ENCODE results near the gene NBEAL2.

Gene NBEAL2

DNA sequence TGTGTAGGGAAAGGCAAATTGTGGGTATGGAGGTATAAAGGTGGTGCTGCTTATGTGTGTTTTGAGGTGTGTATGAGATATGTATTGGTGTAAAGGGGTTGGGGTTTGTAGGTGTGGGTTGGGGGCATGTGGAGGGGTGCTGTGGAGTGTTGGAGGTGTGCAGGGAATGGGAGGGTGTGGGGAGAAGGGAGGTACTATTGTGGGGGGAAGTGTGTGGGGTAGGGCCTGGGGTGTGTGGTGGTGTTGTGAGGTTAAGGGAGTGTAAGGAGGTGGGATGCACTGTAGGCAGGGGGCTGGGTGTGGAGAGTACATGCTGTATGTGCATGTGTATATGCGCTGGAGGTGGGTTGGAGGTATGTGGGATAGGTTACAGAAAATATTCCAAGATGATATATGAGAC, 18.6 kb upstream of the NBEAL2 start (continued):
- TF ChIP-seq ZFHX2 (tag by site-specific recombination; conservative IDR thresholded peaks at IDR 0.05), result peak; percentile 90
- TF ChIP-seq ZNF701 (tag by site-specific recombination; IDR thresholded peaks at IDR 0.05), result no peak
- TF ChIP-seq ZNF600 (tag by site-specific recombination; IDR thresholded peaks at IDR 0.05), result peak; percentile 35; the same call in 1 of the 2 replicates
- TF ChIP-seq, protein P1, sequence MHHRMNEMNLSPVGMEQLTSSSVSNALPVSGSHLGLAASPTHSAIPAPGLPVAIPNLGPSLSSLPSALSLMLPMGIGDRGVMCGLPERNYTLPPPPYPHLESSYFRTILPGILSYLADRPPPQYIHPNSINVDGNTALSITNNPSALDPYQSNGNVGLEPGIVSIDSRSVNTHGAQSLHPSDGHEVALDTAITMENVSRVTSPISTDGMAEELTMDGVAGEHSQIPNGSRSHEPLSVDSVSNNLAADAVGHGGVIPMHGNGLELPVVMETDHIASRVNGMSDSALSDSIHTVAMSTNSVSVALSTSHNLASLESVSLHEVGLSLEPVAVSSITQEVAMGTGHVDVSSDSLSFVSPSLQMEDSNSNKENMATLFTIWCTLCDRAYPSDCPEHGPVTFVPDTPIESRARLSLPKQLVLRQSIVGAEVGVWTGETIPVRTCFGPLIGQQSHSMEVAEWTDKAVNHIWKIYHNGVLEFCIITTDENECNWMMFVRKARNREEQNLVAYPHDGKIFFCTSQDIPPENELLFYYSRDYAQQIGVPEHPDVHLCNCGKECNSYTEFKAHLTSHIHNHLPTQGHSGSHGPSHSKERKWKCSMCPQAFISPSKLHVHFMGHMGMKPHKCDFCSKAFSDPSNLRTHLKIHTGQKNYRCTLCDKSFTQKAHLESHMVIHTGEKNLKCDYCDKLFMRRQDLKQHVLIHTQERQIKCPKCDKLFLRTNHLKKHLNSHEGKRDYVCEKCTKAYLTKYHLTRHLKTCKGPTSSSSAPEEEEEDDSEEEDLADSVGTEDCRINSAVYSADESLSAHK (tag by site-specific recombination; IDR thresholded peaks at IDR 0.05), result no peak

GRCh38 chr3:46962427-46962826, 17.0 kb upstream of the NBEAL2 start:
- Histone ChIP-seq H3K4me1 (ENCODE audit: control insufficient read depth, insufficient read depth, low read length) (no peaks in the 10 kb centered on the region), H3K4me3 (ENCODE audit: low read depth, low read length) (no peak overlapping the region), H3K27ac (ENCODE audit: extremely low read depth, low read depth, low read length) (no peak overlapping the region), H3K36me3 (ENCODE audit: control insufficient read depth in 2 of 2, insufficient read depth in 1 of 2, low read length in 2 of 2) (peaks cover 0 to 21% of the 10 kb centered on the region in 2 experiments; a peak in 1 of 3 replicates), H3K9me3 (ENCODE audit: control insufficient read depth, insufficient read depth, low read depth, low read length) (no peaks in the 10 kb centered on the region)
- no peak for TF ChIP-seq ZNF169 (tag by site-specific recombination; IDR thresholded peaks at IDR 0.05)
- TF ChIP-seq ZNF140 (tag by site-specific recombination; IDR thresholded peaks at IDR 0.05), result 0 out of 2 replicates have a peak, but pooled peaks have one; percentile 51
- no peak for TF ChIP-seq ZNF266 (tag by site-specific recombination; IDR thresholded peaks at IDR 0.05; ENCODE audit: low read depth)
- no peak for TF ChIP-seq ZNF792 (tag by site-specific recombination; IDR thresholded peaks at IDR 0.05)
- no peak for TF ChIP-seq ZSCAN18 (tag by site-specific recombination; IDR thresholded peaks at IDR 0.05)
- ChIA-PET POLR2A (no interaction called here), CTCF (no interaction called here)

DNA sequence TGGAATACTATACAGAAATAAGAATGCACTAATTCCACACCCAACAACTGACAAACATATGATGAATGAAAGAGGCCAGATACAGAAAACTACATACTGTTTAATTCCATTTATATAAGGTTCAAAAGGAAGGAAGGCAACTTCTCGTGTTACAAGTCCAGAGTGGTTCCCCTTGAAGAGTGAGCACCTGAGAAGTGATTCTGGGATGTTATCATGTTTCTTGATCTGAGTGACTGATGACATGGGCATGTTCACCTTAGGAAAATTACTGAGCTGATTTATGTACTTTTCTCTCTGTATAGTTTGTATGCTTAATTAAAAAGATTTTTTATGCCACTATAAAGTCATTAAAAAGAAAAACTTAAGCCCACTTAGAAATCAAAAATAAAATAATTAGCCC, 16.5 kb upstream of the NBEAL2 start:
- POLR2A ChIA-PET, result no interaction called here
- CTCF ChIA-PET, result no interaction called here
- Histone ChIP-seq H3K4me3 (ENCODE audit: low read depth, low read length) (no peak overlapping the region), H3K36me3 (ENCODE audit: control insufficient read depth in 2 of 2, insufficient read depth in 1 of 2, low read length in 2 of 2) (peaks cover 0 to 27% of the 10 kb centered on the region in 2 experiments; a peak in 1 of 3 replicates), H3K9me3 (ENCODE audit: control insufficient read depth, insufficient read depth, low read depth, low read length) (no peaks in the 10 kb centered on the region), H3K4me1 (ENCODE audit: control insufficient read depth, insufficient read depth, low read length) (no peaks in the 10 kb centered on the region), H3K27ac (ENCODE audit: extremely low read depth, low read depth, low read length) (no peak overlapping the region)
- TF ChIP-seq ZBTB17 (tag by site-specific recombination; IDR thresholded peaks at IDR 0.05) (no peak), OSR2 (tag by site-specific recombination; IDR thresholded peaks at IDR 0.05) (no peak), ZNF645 (tag by site-specific recombination; IDR thresholded peaks at IDR 0.05) (no peak), GFI1B (tag by site-specific recombination; IDR thresholded peaks at IDR 0.05) (no peak), ZBTB8A (tag by site-specific recombination; IDR thresholded peaks at IDR 0.05) (no peak), OVOL3 (tag by site-specific recombination; IDR thresholded peaks at IDR 0.05) (no peak), ZNF248 (tag by site-specific recombination; IDR thresholded peaks at IDR 0.05) (no peak), HOXC10 (CRISPR knock-in tag; IDR thresholded peaks at IDR 0.05) (no peak), ZNF335 (tag by site-specific recombination; conservative IDR thresholded peaks at IDR 0.05) (no peak), ZNF266 (tag by site-specific recombination; IDR thresholded peaks at IDR 0.05; ENCODE audit: low read depth) (no peak), ZNF561 (tag by site-specific recombination; IDR thresholded peaks at IDR 0.05; ENCODE audit: borderline replicate concordance) (no peak), ZNF580 (tag by site-specific recombination; IDR thresholded peaks at IDR 0.05) (no peak), ZNF654 (tag by site-specific recombination; IDR thresholded peaks at IDR 0.05; ENCODE audit: low read depth) (no peak)
- TF ChIP-seq, protein P2, sequence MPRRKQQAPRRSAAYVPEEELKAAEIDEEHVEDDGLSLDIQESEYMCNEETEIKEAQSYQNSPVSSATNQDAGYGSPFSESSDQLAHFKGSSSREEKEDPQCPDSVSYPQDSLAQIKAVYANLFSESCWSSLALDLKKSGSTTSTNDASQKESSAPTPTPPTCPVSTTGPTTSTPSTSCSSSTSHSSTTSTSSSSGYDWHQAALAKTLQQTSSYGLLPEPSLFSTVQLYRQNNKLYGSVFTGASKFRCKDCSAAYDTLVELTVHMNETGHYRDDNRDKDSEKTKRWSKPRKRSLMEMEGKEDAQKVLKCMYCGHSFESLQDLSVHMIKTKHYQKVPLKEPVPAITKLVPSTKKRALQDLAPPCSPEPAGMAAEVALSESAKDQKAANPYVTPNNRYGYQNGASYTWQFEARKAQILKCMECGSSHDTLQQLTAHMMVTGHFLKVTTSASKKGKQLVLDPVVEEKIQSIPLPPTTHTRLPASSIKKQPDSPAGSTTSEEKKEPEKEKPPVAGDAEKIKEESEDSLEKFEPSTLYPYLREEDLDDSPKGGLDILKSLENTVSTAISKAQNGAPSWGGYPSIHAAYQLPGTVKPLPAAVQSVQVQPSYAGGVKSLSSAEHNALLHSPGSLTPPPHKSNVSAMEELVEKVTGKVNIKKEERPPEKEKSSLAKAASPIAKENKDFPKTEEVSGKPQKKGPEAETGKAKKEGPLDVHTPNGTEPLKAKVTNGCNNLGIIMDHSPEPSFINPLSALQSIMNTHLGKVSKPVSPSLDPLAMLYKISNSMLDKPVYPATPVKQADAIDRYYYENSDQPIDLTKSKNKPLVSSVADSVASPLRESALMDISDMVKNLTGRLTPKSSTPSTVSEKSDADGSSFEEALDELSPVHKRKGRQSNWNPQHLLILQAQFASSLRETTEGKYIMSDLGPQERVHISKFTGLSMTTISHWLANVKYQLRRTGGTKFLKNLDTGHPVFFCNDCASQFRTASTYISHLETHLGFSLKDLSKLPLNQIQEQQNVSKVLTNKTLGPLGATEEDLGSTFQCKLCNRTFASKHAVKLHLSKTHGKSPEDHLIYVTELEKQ (tag by site-specific recombination; IDR thresholded peaks at IDR 0.05; ENCODE audit: borderline replicate concordance), result no peak
- TF ChIP-seq, protein P3, sequence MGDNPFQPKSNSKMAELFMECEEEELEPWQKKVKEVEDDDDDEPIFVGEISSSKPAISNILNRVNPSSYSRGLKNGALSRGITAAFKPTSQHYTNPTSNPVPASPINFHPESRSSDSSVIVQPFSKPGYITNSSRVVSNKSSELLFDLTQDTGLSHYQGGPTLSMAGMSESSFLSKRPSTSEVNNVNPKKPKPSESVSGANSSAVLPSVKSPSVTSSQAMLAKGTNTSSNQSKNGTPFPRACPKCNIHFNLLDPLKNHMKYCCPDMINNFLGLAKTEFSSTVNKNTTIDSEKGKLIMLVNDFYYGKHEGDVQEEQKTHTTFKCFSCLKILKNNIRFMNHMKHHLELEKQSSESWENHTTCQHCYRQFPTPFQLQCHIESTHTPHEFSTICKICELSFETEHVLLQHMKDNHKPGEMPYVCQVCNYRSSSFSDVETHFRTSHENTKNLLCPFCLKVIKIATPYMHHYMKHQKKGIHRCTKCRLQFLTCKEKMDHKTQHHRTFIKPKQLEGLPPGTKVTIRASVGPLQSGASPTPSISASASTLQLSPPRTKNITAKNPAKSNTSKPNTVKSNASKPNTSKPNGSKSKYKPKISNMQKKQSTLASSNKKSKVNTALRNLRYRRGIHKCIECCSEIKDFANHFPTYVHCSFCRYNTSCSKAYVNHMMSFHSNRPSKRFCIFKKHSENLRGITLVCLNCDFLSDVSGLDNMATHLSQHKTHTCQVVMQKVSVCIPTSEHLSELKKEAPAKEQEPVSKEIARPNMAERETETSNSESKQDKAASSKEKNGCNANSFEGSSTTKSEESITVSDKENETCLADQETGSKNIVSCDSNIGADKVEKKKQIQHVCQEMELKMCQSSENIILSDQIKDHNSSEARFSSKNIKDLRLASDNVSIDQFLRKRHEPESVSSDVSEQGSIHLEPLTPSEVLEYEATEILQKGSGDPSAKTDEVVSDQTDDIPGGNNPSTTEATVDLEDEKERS (tag by site-specific recombination; IDR thresholded peaks at IDR 0.05), result no peak

Data from HEK293 (cell line).